Sigmoid colon (tissue), 7 donors: ENCODE results near the gene BRD2. TPM values are rescaled to one million over a fixed set of nuclear protein-coding genes. Genes with fewer than 3 reads are reported as not detected.

Source experiments
- DNase-seq: peaks from one replicate; pipeline ENCODE4 v3.0.0-alpha.2; 2019
- H3K27ac ChIP-seq, 4 donors: fragments of 200-600 bp; sonication (generic); one replicate each; pipeline ENCODE4 v1.5.1; 2016 to 2019; ENCODE audit warnings: mild to moderate bottlenecking in 1 of 4
- H3K27me3 ChIP-seq, 3 donors: fragments of 200-600 bp; sonication (generic); one replicate each; pipeline ENCODE4 v1.5.1; 2019; ENCODE audit warnings: mild to moderate bottlenecking in 1 of 3
- H3K36me3 ChIP-seq, 4 donors: fragments of 200-600 bp; sonication (generic); one replicate each; pipeline ENCODE4 v1.5.1; 2016 to 2019
- H3K4me1 ChIP-seq, 4 donors: fragments of 200-600 bp; sonication (generic); one replicate each; pipeline ENCODE4 v1.5.1; 2017 to 2019
- H3K4me3 ChIP-seq, 4 donors: fragments of 200-600 bp; sonication (generic); one replicate each; pipeline ENCODE4 v1.5.1; 2017 to 2019; ENCODE audit warnings: mild to moderate bottlenecking in 2 of 4, moderate library complexity in 1 of 4
- H3K9me3 ChIP-seq, 4 donors: fragments of 200-600 bp in 3 of 4; sonication (generic) in 3 of 4; one replicate each; pipeline versions ENCODE4 v1.5.1 to v1.6.1; 2013 to 2019
- CTCF ChIP-seq, 4 experiments: fragments of 450-650 bp in 3 of 4; fragments of 200-600 bp in 1 of 4; IDR thresholded peaks; one replicate each; pipeline ENCODE4 v1.5.1; 2016 to 2019; ENCODE audit warnings: antibody characterized with exemption in 4 of 4, mild to moderate bottlenecking in 3 of 4, moderate library complexity in 2 of 4
- EP300 ChIP-seq, 4 donors: sonication (generic); formaldehyde crosslinking; IDR thresholded peaks; one replicate each; pipeline ENCODE4 v1.6.1; 2017; ENCODE audit warnings: antibody characterized with exemption in 4 of 4
- POLR2A ChIP-seq, 2 donors: fragments of 450-650 bp; IDR thresholded peaks; one replicate each; pipeline ENCODE4 v1.6.1; 2016; ENCODE audit warnings: antibody characterized with exemption in 2 of 2, mild to moderate bottlenecking in 2 of 2, moderate library complexity in 2 of 2
- POLR2AphosphoS5 ChIP-seq, 4 donors: sonication (generic); formaldehyde crosslinking; IDR thresholded peaks; one replicate each; pipeline ENCODE4 v1.6.1; 2017; ENCODE audit warnings: antibody characterized with exemption in 4 of 4
- WGBS, 2 donors: extraction: QIAGEN DNeasy Blood & Tissue Kit; methylation state at CpG; one replicate each; pipeline ENCODE4 v1.1.7; 2013; 5-methylcytosine and 5-hydroxymethylcytosine counted together
- intact Hi-C: fragments of 100-400 bp; cut with DNase I; formaldehyde crosslinking; loops from one replicate; pipeline ENCODE4 v1.15.1; 2023
- polyA plus RNA-seq, 3 donors: library from polyadenylated mRNA; stranded (reverse); fragments of 200-250 nt; gene quantifications; one replicate each; pipeline ENCODE4 v1.2.3, GENCODE V29; 2013
- total RNA-seq, 4 donors: library from RNA; depleted of rRNA; stranded (reverse); fragments of >200 nt; gene quantifications; one replicate each; pipeline ENCODE4 v1.1.0, GENCODE V29; 2016
- donor health status: healthy with polysubstance abuse.
- donor health status: Bipolar disorder and iron deficiency.
- donor health status: healthy.

BRD2 gene
- total and polyA plus RNA-seq, 7 donors, result 60.6 to 135 (median 84.2) TPM

GRCh38 chr6:33029328-33030184, 61.2 kb downstream of the BRD2 start:
- H3K4me3 ChIP-seq, result no peak overlapping the region
- no peaks in the 10 kb centered on the region for H3K36me3 ChIP-seq
- intact Hi-C loops, result no loop called here
- H3K27ac ChIP-seq, result peak overlapping the region; percentile 14 to 60 (median 50)
- no peaks in the 10 kb centered on the region for H3K9me3 ChIP-seq
- 47 to 54% methylated on average over 6 of the region's 6 CpGs for WGBS, 2 donors
- DNase-seq, result no peak
- TF ChIP-seq EP300 (IDR thresholded peaks at IDR 0.05) (no peak), POLR2AphosphoS5 (IDR thresholded peaks at IDR 0.05) (peak in 3 of 4 donors; percentile 31 to 77 (median 48)), CTCF (IDR thresholded peaks at IDR 0.05) (no peak)
- no peaks in the 10 kb centered on the region for H3K4me1 ChIP-seq
- H3K27me3 ChIP-seq, result no peaks in the 10 kb centered on the region

- no peak overlapping the region for H3K4me3 ChIP-seq
- no peak for TF ChIP-seq POLR2AphosphoS5 (IDR thresholded peaks at IDR 0.05)
- TF ChIP-seq EP300 (IDR thresholded peaks at IDR 0.05), result no peak
- TF ChIP-seq POLR2A (IDR thresholded peaks at IDR 0.05), result no peak
- no peak for TF ChIP-seq CTCF (IDR thresholded peaks at IDR 0.05)
- H3K27me3 ChIP-seq, result no peaks in the 10 kb centered on the region
- intact Hi-C loops, result no loop called here
- DNase-seq, result no peak
- H3K36me3 ChIP-seq, result no peaks in the 10 kb centered on the region
- peak overlapping the region; percentile 14 to 60 (median 50) for H3K27ac ChIP-seq
- H3K9me3 ChIP-seq, result no peaks in the 10 kb centered on the region
- H3K4me1 ChIP-seq, result no peaks in the 10 kb centered on the region
- WGBS, 2 donors, result 62 to 79% methylated on average over 3 of the region's 3 CpGs
Observed at GRCh38 chr6:33030245-33030644, 61.9 kb downstream of the BRD2 start.

Other genes with a start within 250 kb of the BRD2 start
- gene HLA-DQA2, start 227.2 kb upstream of the BRD2 start, total RNA-seq, result 1 to 10 TPM in 2 of 4 donors, under 1 TPM in 1, not detected in 1; 0.36 to 1.7 (median 1.2) TPM
- gene HLA-DQA2, start 227.2 kb upstream of the BRD2 start, polyA plus RNA-seq, result under 1 TPM in 1 of 3 donors, not detected in 2; 0.17 TPM
- 1 to 10 TPM in 1 of 4 donors, under 1 TPM in 2, not detected in 1; 0.41 to 1.1 (median 0.49) TPM for gene HLA-DQB2, start 205.1 kb upstream of the BRD2 start, total RNA-seq
- gene HLA-DQB2, start 205.1 kb upstream of the BRD2 start, polyA plus RNA-seq, result under 1 TPM in 2 of 3 donors, not detected in 1; 0.69 to 0.87 TPM
- 1 to 10 TPM in 1 of 4 donors, under 1 TPM in 1, not detected in 2; 0.68 to 1.8 TPM for gene HLA-DOB, start 151.6 kb upstream of the BRD2 start, total RNA-seq
- 10 to 100 TPM in 1 of 3 donors, 1 to 10 TPM in 2; 1.2 to 31.8 (median 1.6) TPM for gene HLA-DOB, start 151.6 kb upstream of the BRD2 start, polyA plus RNA-seq
- 1 to 10 TPM; 5.9 to 9.2 (median 7.2) TPM for gene TAP2, start 129.9 kb upstream of the BRD2 start, total RNA-seq
- 10 to 100 TPM in 1 of 3 donors, 1 to 10 TPM in 2; 2.4 to 54.5 (median 3.0) TPM for gene TAP2, start 129.9 kb upstream of the BRD2 start, polyA plus RNA-seq
- 10 to 100 TPM; 34.3 to 45.7 (median 40.7) TPM for gene PSMB8, start 124.5 kb upstream of the BRD2 start, total RNA-seq
- gene PSMB8, start 124.5 kb upstream of the BRD2 start, polyA plus RNA-seq, result 100 to 1,000 TPM; 199 to 305 (median 286) TPM
- 10 to 100 TPM; 22.5 to 35.0 (median 24.6) TPM for gene TAP1, start 114.9 kb upstream of the BRD2 start, total RNA-seq
- 100 to 1,000 TPM in 1 of 3 donors, 10 to 100 TPM in 2; 11.4 to 211 (median 19.2) TPM for gene TAP1, start 114.9 kb upstream of the BRD2 start, polyA plus RNA-seq
- gene PSMB9, start 114.4 kb upstream of the BRD2 start, total RNA-seq, result 10 to 100 TPM; 10.2 to 23.2 (median 13.8) TPM
- gene PSMB9, start 114.4 kb upstream of the BRD2 start, polyA plus RNA-seq, result 100 to 1,000 TPM in 2 of 3 donors, 10 to 100 TPM in 1; 81.1 to 233 (median 129) TPM
- 10 to 100 TPM; 10.2 to 25.3 (median 11.5) TPM for gene HLA-DMB, start 27.6 kb upstream of the BRD2 start, total RNA-seq
- gene HLA-DMB, start 27.6 kb upstream of the BRD2 start, polyA plus RNA-seq, result 100 to 1,000 TPM in 1 of 3 donors, 10 to 100 TPM in 2; 13.2 to 108 (median 90.5) TPM
- gene HLA-DMA, start 15.5 kb upstream of the BRD2 start, total RNA-seq, result 10 to 100 TPM; 16.3 to 26.0 (median 20.2) TPM
- 100 to 1,000 TPM in 1 of 3 donors, 10 to 100 TPM in 2; 19.8 to 131 (median 57.1) TPM for gene HLA-DMA, start 15.5 kb upstream of the BRD2 start, polyA plus RNA-seq
- gene HLA-DOA, start 41.0 kb downstream of the BRD2 start, total RNA-seq, result 1 to 10 TPM; 1.5 to 3.0 (median 2.3) TPM
- 10 to 100 TPM in 1 of 3 donors, 1 to 10 TPM in 2; 1.8 to 42.0 (median 6.5) TPM for gene HLA-DOA, start 41.0 kb downstream of the BRD2 start, polyA plus RNA-seq
- gene HLA-DPA1, start 105.1 kb downstream of the BRD2 start, total RNA-seq, result 10 to 100 TPM; 29.9 to 64.3 (median 46.2) TPM
- 100 to 1,000 TPM in 2 of 3 donors, 10 to 100 TPM in 1; 49.2 to 210 (median 197) TPM for gene HLA-DPA1, start 105.1 kb downstream of the BRD2 start, polyA plus RNA-seq
- 10 to 100 TPM; 39.2 to 62.4 (median 42.0) TPM for gene HLA-DPB1, start 107.4 kb downstream of the BRD2 start, total RNA-seq
- 100 to 1,000 TPM in 2 of 3 donors, 10 to 100 TPM in 1; 90.7 to 359 (median 180) TPM for gene HLA-DPB1, start 107.4 kb downstream of the BRD2 start, polyA plus RNA-seq
- 1 to 10 TPM in 1 of 4 donors, under 1 TPM in 2, not detected in 1; 0.16 to 1.4 (median 0.41) TPM for gene COL11A2, start 223.9 kb downstream of the BRD2 start, total RNA-seq
- under 1 TPM in 1 of 3 donors, not detected in 2; 0.60 TPM for gene COL11A2, start 223.9 kb downstream of the BRD2 start, polyA plus RNA-seq
- 10 to 100 TPM; 27.8 to 32.4 (median 30.4) TPM for gene RXRB, start 232.1 kb downstream of the BRD2 start, total RNA-seq
- 10 to 100 TPM; 15.6 to 33.2 (median 16.2) TPM for gene RXRB, start 232.1 kb downstream of the BRD2 start, polyA plus RNA-seq
- gene SLC39A7, start 232.3 kb downstream of the BRD2 start, total RNA-seq, result 10 to 100 TPM; 48.7 to 52.1 (median 49.8) TPM
- 100 to 1,000 TPM in 1 of 3 donors, 10 to 100 TPM in 2; 31.2 to 189 (median 31.2) TPM for gene SLC39A7, start 232.3 kb downstream of the BRD2 start, polyA plus RNA-seq
- gene HSD17B8, start 236.1 kb downstream of the BRD2 start, total RNA-seq, result 10 to 100 TPM in 3 of 4 donors, not detected in 1; 17.3 to 19.0 (median 18.9) TPM
- 10 to 100 TPM; 18.6 to 27.3 (median 21.3) TPM for gene HSD17B8, start 236.1 kb downstream of the BRD2 start, polyA plus RNA-seq
- 10 to 100 TPM; 13.2 to 18.1 (median 17.1) TPM for gene RING1, start 239.9 kb downstream of the BRD2 start, total RNA-seq
- gene RING1, start 239.9 kb downstream of the BRD2 start, polyA plus RNA-seq, result 10 to 100 TPM; 27.7 to 36.0 (median 32.7) TPM